Amniotic stem cell (primary cell): ENCODE measurements around the gene FOXS1.
"Not testable (repeated sequence)": the region's sequence is repeated elsewhere in the genome, so short reads cannot be mapped to it uniquely, and the experiment has no call there.

Source experiments
- DNase-seq: peaks from one replicate; lab custom pipeline; 2025; lab: John Stamatoyannopoulos, UW

The FOXS1 gene

DNA sequence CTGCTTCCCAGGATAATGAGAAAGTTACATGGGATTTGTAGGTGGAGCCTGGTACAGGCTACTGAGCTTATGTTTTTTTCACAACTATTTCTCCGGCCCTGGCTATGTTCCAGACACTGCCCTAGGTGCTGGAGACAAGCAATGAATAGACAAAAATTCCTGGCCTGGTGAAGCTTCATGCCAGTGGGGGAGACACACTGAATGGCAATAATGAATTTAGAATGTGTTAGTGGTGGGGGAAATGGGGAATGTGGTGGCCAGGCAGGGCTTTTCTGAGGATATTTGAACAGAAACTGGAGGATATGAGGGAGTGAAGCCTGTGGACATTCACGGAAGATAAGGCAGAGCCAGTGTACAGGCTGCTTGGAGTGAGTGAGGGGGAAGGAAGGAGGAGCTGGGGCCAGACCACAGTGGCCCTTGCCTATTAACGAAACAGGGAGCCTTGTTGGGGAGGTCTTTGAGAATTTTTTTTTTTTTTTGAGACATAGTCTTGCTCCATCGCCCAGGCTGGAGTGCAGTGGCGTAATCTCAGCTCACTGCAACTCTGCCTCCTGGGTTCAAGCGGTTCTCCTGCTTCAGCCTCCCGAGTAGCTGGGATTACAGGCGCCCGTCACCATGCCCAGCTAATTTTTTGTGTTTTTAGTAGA, 6.6 kb downstream of the FOXS1 start:
- DNase-seq = no peak

DNA sequence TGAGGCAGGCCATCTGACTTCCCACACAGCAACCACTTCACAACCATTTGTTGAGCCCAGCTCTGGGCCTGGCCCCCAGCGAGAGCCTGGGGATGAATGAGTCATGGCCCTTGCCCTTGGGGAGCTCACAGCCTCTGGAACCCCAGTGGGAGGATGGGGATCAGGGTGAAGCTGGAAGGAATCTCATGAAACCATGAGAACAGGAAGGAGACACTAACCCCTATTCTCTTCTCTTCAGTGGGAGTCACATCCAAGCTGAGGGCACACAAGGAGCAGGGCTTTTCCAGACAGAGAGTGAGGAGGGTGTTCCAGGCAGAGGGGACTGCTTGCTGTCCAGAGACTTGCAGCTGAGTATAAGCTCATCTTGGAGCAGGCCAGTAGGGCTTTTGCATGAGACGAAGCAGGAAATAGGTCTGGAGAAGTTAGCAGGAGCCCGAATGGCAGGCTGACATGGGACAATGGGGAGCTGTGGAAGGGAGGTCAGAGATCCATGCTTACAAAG, 7.5 kb downstream of the FOXS1 start:
- DNase-seq = no peak

DNA sequence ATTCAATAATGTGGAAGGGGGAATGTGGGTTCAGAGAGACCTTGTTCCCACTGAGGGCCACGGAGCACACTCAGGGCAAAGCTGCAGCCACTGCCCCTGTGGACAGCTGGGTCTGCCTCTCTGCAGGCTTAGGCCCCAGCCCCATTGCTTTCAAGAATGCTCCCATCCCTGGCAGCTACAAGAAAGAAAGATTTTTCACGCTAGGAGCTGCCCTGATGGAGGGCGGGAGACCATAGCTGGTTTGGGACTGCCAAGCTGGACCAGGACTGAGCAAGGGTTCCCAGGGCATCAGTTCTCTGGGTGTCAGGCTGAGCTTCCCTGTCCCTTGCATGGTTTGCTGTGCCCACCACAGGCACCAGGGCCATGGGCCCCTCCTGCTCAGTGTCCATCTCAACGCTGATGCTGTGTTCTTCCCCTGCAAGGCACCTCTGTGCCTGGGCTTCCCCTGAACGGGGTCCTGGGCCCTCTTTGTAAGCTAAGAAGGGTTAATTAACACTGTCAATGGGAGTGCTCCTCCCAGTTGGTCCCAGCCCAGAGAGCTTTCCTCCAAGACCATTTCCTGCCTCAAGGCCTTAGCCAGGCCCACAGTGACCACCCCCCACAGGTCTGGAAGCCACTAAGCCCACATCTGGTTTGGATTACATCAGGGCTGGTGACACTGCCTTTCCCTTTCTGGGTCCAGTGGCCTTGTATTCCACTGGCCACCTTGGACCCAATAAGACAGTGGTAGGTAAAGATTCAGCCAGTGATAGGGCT, 8.4 kb downstream of the FOXS1 start:
- no peak for DNase-seq

DNA sequence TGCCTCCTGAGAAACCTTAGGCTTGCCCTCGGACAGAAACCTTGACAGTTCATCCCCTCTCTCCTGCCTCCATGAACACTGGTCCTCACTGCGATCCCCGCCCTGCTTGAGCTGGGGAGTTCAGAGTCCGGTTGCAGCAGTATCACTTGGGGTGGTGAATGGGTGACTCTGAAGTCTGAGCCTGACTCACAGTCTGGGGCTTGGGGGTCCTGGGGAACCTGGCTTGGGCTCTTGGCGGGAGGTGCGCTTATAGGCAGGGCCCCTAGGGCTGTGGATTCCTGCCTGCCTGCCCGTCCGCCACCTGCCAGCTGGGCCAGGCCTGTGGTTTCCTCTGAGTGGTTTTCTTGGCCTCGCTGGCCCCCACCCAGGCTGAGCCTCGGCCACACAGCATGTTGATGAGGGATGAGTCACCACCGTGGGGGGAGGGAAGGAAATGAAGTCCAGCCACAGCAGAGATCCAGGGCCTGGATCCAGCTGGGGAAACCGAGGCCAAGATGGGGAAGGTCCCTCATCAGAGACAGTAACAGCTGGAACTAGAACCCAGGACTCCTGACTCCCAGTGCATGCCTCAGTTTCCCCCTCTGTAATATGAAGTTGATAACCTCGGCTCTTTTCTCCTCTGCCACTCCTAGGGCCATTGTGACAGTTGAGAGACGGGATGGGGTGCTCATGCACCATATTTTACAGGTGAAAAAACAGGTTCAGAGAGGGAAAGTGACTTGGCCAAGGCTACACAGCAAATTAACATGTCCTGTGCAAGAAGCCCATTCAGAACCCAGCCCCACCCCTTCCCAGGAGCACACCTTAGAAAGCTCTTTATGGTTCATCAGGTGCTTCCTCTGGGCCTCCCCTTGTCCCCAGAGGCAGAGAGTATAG, 9.2 kb downstream of the FOXS1 start:
- DNase-seq = peak; percentile 54

DNA sequence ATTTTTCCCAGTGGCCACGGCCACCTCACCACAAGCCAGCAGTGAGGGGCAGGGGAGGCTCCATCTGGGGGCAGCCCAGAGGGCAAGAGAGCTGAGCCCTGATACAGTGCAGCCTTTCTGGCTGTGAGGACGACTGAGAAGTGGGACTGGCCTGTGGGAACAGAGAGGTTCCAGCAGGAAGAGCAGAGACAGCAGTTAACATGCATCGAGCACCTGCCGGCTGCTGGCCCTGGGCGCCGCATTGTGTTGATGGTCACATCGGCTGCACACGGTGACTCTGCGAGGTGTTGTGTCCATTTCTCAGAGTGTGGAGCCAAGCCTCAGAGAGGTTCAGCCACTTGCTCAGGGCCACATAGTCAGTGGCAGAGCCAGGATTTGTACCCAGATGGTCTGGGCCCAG, 9.8 kb downstream of the FOXS1 start:
- DNase-seq = no peak

DNA sequence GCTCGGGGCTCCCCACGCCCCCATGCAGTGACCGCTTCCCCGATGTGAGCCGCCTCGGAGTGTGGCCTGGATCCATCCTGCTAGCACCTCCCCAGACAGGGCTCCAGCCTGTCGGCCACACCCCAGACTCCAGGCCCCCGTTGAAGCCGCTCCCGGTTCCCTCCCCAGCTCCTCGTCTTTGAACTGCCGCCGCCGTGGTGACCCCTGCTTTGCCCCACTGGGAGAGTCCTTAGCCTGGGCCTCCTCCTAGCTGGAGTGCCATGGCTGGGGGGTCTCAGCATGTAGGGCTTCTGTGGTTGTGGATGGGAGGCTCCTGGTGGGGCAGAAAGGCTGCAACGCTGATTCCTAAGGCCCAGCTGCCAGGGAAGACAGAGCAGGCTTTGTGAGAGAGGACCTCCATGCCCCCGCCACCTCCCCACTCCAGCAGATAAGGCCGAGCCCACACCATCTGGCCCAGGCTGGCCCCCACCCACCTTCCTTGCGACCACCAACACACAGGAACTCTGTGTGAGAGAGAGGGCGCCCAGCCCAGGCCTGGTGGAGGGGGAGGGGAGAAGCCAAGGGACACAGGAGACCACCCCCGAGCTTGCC, 11.4 kb downstream of the FOXS1 start:
- DNase-seq = no peak

DNA sequence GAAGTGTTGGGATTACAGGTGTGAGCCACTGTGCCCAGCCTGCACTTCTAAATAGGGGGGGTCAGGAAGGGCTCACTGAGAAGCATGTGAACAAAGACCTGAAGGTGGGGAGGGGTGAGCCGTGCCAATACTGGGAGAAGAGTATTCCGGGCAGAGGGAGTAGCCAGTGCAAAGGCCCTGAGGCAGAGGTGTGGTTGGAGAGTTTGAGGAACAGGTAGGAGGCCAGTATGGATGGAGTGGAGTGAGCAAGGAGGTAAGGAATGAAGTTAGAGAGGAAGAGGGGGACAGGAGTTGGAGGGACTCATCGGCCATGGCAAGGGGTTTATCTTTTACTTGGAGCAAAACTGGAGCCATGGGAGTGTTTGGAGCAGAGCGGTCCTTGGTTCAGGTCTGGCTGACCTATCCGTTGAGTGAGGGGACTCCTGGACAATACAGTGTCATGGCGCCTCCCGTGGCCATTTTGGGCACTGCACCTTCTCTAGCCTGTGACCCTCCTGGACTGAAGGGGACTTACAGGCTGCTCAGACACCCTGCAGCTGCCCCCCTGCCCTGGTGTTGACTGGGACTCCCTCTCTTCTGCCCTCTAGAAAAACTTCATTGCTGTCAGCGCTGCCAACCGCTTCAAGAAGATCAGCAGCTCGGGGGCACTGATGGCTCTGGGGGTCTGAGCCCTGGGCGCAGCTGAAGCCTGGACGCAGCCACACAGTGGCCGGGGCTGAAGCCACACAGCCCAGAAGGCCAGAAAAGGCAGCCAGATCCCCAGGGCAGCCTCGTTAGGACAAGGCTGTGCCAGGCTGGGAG, 12.1 kb downstream of the FOXS1 start:
- DNase-seq = no peak

DNA sequence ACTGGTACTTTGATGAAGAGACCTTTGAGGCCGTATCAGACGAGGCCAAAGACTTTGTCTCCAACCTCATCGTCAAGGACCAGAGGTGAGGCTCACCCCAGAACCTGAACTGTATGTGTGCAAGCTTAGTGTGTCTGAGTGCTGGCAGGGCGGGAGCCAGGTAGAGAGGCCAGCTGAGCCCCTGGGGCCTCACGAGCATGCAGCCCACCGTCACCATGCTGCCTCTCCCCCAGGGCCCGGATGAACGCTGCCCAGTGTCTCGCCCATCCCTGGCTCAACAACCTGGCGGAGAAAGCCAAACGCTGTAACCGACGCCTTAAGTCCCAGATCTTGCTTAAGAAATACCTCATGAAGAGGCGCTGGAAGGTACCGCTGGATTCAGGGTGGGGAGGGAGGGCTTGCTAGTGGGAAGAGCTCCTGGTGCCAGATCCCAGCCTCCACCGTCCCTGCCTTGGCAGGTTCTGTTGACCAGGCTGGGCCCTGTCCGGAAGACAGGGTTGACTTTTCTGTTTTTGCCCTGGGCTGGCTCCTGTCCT, 13.6 kb downstream of the FOXS1 start:
- DNase-seq = no peak

DNA sequence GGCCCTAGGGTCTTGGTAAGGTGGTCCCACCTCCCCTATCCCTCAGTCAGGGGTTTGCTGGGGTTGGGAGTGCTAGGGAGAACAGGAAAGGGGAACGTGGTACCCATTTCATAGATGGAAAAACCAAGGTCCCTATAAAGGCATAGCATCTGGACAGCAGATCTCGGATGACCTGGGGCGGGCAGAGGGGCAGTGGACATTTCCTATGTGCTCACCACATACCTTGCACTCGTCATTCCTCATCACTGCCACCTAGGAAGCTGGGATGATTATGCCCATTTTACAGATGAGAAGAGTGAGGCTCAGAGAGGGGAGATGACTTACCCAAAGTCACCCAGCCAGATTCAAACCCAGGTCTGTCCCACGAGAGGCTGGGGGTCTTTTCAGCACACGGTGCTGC, 14.2 kb downstream of the FOXS1 start:
- no peak for DNase-seq

DNA sequence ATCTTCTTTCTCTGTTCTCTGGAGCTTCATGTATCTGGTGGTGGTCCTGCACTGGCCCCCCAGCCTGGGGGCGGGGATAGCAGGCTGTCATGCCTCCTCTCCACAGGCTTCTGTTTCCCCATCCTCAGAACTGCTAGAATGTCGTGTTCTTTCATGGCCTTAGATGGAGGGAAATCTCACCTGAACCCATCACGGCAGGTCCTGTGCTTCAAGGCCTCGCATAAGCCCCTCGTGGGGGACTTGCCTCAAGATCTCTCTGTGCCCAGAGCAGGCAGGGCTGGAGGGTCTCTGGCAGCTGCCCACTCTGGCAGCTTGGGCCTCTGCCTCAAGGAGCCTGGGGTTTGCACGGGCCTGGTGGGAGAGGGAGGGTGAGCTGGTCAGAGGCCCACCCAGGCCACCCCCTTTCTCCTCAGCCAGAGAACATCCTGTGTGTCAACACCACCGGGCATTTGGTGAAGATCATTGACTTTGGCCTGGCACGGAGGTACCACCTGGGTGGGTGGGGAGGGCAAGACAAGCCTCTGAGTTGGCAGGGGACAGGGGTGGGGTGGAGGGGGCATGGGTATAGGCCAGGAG, 14.9 kb downstream of the FOXS1 start:
- DNase-seq = no peak

DNA sequence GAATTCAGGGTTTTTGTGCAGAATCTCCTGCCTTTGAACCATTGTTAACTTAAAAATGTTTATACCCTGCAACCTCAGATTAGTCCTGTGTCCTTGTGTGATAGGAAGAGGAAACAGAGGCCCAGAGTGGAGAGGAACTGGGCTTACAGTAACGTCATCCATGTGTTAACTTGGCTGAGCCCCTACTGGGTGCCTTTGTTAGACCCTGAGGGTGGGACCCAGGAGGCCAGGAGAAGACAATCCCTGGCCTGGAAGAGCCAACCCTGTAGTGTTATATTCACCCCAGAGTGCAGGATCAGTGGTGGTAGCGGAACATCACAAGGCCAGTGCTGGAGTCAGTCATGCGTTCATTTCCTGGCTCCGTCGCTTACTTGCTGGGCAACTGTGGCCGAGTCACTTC, 15.7 kb downstream of the FOXS1 start:
- DNase-seq = no peak

DNA sequence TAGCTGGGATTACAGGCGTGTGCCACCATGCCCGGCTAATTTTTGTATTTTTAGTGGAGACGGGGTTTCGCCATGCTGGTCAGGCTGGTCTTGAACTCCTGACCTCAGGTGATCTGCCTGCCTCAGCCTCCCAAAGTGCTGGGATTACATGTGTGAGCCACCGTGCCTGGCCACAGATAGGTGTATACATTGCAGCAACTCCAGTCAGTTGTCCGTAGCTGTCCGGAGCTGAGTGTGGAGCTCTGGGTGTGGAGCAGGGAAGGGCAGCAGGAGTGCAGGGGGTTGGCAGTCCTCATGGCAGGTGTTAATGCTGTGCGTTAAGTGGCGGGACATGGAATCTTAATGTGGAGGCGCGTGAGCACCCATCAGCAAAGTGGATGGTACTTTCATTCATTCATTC, 17.4 kb downstream of the FOXS1 start:
- DNase-seq = not testable (repeated sequence)

DNA sequence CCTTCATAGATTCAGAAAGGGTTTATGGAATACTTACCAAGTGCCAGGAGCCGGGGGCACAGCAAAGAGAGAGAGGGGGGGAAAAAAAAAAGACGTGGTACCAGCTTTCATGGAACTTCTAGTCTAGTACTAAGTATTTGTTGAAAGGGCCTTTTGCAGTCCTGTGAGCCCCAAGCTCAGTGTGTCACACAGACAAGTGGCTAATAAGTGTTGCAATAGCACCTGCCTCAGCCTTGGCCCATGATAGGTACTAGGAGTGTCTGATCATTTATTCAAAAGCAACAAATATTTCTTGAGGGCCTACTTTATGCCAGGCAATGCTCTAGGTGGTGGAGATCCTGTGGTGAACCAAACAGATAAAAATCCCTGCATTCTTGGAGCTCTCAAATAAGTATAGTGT, 18.3 kb downstream of the FOXS1 start:
- DNase-seq = no peak

DNA sequence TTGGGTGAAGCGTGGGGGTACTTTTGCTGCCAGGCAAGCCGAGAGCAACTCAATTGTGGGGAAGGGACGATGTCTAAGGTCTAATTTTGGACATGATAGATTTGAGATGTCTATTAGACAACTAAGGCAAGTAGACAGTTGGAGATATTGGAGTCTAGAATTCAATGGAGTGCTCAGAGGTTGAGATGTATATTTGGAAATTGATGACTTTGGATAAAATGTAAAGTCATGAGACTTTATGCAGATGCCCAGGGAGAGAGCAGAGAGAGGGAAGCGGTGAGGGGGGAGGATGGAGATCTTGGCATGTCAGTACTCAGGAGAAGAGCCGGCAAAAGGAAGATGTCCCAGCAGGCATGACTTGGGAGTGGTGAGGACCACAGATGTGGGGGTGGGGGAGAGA, 19.3 kb downstream of the FOXS1 start:
- DNase-seq = no peak

DNA sequence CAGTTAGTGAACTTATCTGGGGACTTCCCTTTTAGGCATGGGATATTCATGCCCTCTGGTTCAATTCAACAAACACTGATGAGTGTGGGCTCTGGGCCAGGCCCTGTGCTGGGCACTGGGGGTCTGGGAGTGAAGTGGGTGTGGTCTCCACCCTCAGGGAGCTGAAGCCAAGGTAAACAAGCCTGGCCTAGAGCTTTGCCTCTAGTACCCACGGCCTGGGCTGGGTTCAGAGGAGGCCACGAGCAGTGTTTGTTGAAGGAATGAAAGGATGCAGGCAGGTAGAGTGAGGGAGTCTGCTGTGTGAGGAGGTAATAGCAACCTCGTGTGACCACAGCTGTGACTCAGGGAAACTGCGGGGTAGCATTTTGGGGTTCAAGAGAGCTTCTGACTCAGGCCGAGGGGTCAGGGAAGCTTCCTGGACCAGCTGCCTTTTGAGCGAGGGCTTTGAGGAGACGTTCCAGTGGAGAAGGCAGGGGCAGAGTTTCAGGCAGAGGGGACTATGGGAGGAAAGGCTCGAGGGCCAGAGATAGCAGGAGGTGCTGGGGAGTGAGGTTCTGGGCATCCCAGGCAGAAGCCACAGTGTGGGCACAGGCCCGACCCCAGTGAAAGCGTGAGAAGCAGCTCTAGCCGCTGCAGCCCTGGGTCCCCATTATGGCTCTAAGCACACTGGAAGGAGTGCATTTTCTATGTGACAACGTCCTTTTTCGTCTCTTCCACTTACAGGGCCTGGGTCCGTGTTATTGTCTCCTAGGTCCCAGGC, 20.7 kb downstream of the FOXS1 start:
- DNase-seq = no peak

DNA sequence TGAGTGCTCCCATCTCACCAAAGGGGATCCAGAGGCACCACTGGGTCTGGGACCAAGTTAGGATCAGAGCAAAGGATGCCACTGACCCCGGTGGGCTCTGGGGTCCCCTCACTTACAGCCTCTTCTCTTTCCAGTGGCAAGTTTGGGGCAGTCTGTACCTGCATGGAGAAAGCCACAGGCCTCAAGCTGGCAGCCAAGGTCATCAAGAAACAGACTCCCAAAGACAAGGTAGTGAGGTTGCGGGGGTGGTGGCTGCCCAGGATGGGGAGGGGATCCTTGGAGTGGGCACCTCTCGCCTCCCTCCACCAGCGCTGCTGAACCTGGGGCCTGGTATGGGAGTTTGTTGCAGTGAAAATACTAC, 21.3 kb downstream of the FOXS1 start:
- no peak for DNase-seq

DNA sequence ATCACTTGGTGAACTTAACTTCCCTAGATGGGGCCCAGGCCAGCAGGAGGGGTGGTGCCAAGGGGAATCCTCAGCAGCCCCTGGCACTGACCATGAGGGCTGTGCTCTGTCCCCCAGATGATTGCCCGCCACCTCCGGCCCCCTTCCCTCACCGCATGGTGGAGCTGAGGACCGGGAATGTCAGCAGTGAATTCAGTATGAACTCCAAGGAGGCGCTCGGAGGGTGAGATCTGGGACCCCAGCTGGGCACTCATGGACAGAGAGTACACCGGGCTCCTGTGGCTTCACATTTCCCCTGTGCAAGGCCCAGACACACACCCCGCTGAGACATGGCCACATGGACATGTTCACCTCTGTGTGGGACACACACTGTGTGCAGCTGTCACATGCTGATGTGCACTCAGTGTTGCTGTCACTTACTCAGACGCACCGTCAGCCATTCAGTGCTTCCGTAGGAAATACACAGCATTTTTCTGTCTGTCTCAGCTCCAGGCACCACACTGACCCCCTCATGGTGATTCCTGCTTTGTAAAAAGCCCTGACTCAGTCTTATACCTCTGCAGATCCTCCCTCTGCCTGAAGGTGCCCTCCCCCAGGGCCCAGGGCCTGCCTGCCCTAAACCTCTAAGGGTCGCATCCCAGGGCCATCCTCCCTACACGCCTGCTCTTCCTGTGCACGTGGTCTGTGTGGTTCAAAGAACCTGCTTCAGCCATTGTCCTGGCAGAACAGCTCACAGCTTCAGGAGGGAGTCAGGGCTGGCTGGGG, 21.9 kb downstream of the FOXS1 start:
- DNase-seq = no peak

DNA sequence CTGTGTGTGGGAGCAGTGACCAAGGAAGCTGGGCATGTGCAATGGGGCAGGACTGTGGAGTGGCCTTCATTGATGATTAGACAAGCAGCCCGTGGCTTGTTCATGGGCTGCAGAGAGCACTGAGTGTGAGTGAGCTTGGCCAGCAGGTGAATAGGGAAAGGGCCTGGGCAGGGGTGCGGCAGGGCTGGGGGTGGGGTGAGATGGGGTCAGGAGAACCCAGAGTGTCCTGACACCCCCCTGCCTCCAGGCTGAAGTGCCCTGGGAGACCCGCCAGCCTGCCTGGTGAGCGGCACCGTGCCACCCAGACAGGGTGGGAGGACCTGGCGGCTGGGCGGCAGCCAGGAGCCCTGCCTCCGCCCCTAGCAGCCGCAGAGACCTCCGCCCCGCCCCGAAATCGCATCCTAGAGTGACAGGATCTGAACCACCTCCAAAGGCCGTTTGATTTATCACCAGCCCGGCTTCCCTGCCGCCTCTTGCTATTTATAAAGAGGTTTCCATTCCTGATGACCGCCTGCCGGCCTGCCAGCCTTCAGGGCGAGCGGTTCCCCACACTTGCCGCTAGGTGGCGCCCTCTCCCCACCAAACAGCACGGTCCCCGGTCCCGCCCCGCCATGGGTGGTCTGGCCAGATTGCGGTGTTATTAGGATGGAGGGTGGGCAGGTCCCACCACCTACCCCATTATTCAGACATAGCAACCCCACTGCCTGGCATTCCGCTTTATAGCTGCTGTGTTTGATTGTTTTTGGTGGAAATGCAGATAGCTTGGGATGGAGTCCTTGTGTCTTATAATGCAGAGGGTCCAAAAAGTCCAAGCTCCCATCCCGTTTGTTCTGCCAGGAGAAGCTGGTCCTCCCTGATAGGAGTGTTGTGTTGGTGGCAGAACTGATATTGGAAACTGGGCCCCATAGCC, 22.7 kb downstream of the FOXS1 start:
- DNase-seq = no peak
